ENCODE data around the gene DSCAM. TPM values are rescaled to one million over a fixed set of nuclear protein-coding genes. Genes with fewer than 3 reads are reported as not detected.

DSCAM gene
- total RNA-seq, 1 experiment from 2014 or later, result 0.13 TPM

- TF ChIP-seq AR (CRISPR knock-in tag; IDR thresholded peaks at IDR 0.05) (no peak), E2F5 (CRISPR knock-in tag; IDR thresholded peaks at IDR 0.05) (no peak), ZNF263 (CRISPR knock-in tag; IDR thresholded peaks at IDR 0.05; ENCODE audit: low read depth) (no peak), TEAD1 (CRISPR knock-in tag; IDR thresholded peaks at IDR 0.05) (no peak), RELA (CRISPR knock-in tag; IDR thresholded peaks at IDR 0.05; ENCODE audit: borderline replicate concordance) (no peak), ZNF416 (CRISPR knock-in tag; IDR thresholded peaks at IDR 0.05) (no peak), ESRRA (CRISPR knock-in tag; IDR thresholded peaks at IDR 0.05; ENCODE audit: borderline replicate concordance) (no peak), JUN (CRISPR knock-in tag; IDR thresholded peaks at IDR 0.05) (no peak)
Observed at GRCh38 chr21:40187946-40188654, 658.9 kb downstream of the DSCAM start (continued).

GRCh38 chr21:40187244-40187643 lies 659.7 kb downstream of the DSCAM start:
- H3K27me3 Mint-ChIP-seq (ENCODE audit: low read depth), result peaks cover 2% of the 10 kb centered on the region
- ATAC-seq (no peak), DNase-seq (ENCODE audit: low spot score) (no peak)
- no peak for TF ChIP-seq CREM (CRISPR knock-in tag; IDR thresholded peaks at IDR 0.05)
- TF ChIP-seq USF2 (CRISPR knock-in tag; IDR thresholded peaks at IDR 0.05), result no peak
- TF ChIP-seq GABPB1 (CRISPR knock-in tag; IDR thresholded peaks at IDR 0.05), result no peak
- no peak for TF ChIP-seq ZNF219 (CRISPR knock-in tag; IDR thresholded peaks at IDR 0.05; ENCODE audit: borderline replicate concordance)
- no peak for TF ChIP-seq ZNF416 (CRISPR knock-in tag; IDR thresholded peaks at IDR 0.05)
- no peak for TF ChIP-seq ETV6 (CRISPR knock-in tag; IDR thresholded peaks at IDR 0.05)
- no peak for TF ChIP-seq STAT6 (CRISPR knock-in tag; conservative IDR thresholded peaks at IDR 0.05; ENCODE audit: low read depth)
- no peak for TF ChIP-seq MYBL2 (CRISPR knock-in tag; IDR thresholded peaks at IDR 0.05)
- no peak for TF ChIP-seq PREB (CRISPR knock-in tag; IDR thresholded peaks at IDR 0.05; ENCODE audit: borderline replicate concordance)
- no peak for TF ChIP-seq NR1H2 (CRISPR knock-in tag; IDR thresholded peaks at IDR 0.05)
- TF ChIP-seq HMGXB4 (CRISPR knock-in tag; IDR thresholded peaks at IDR 0.05), result no peak
- TF ChIP-seq ATF2 (CRISPR knock-in tag; IDR thresholded peaks at IDR 0.05; ENCODE audit: borderline replicate concordance, low read depth), result no peak
- TF ChIP-seq IRF2 (CRISPR knock-in tag; IDR thresholded peaks at IDR 0.05; ENCODE audit: borderline replicate concordance, low read depth), result no peak
- TF ChIP-seq ELF4 (CRISPR knock-in tag; IDR thresholded peaks at IDR 0.05; ENCODE audit: low read depth), result no peak
- no peak for TF ChIP-seq E2F5 (CRISPR knock-in tag; IDR thresholded peaks at IDR 0.05)
- peaks cover 29% of the 10 kb centered on the region for H3K9me3 Mint-ChIP-seq
- POLR2A ChIA-PET, result no interaction called here
- no peak overlapping the region for H3K27ac Mint-ChIP-seq
- no peak overlapping the region for H3K4me3 Mint-ChIP-seq
- H3K4me1 Mint-ChIP-seq, result no peaks in the 10 kb centered on the region
- H3K36me3 Mint-ChIP-seq, result peaks cover 9% of the 10 kb centered on the region
- CTCF ChIA-PET, result interaction anchor here (1.2 to 2.2 kb wide), 2 partner anchors 13 to 43 kb away, joined by 3 to 8 read pairs; no protein-coding TSS in a partner anchor
